HepG2 (cell line): ENCODE data around the gene SLC6A8. TPM values are rescaled to one million over a fixed set of nuclear protein-coding genes. Genes with fewer than 3 reads are reported as not detected.

Experiments used
- BCL6 ChIP-seq: IDR thresholded peaks from 2 replicates; pipeline ENCODE4 v1.6.1; 2016; ENCODE audit warnings: missing genetic modification reagents, missing compliant biosample characterization
- DZIP1 ChIP-seq: sonication (generic); formaldehyde crosslinking; IDR thresholded peaks from 2 replicates; pipeline ENCODE4 v1.5.0; 2020; ENCODE audit warnings: mild to moderate bottlenecking, missing genetic modification reagents
- GMEB1 ChIP-seq: sonication (generic); formaldehyde crosslinking; IDR thresholded peaks from 2 replicates; pipeline ENCODE4 v1.5.1; 2020; ENCODE audit warnings: missing genetic modification reagents, mild to moderate bottlenecking, borderline replicate concordance
- GMEB2 ChIP-seq: IDR thresholded peaks from 2 replicates; pipeline ENCODE4 v1.6.1; 2016; ENCODE audit warnings: missing biosample characterization, missing genetic modification reagents, low read depth
- JUND ChIP-seq: sonication (generic); formaldehyde crosslinking; IDR thresholded peaks from 2 replicates; pipeline ENCODE4 v1.8.0; 2022; ENCODE audit warnings: mild to moderate bottlenecking, missing genetic modification reagents
- KDM4B ChIP-seq: sonication (generic); formaldehyde crosslinking; IDR thresholded peaks from 2 replicates; pipeline ENCODE4 v1.4.0; 2020; ENCODE audit warnings: missing genetic modification reagents
- KDM5A ChIP-seq: fragments of 200-600 bp; sonication (generic); IDR thresholded peaks from 2 replicates; pipeline ENCODE4 v1.7.0; 2018; ENCODE audit warnings: antibody characterized with exemption, mild to moderate bottlenecking, low read length, borderline replicate concordance
- MBD4 ChIP-seq: IDR thresholded peaks from 2 replicates; pipeline ENCODE4 v1.6.1; 2012; ENCODE audit warnings: low read length, inconsistent platforms, borderline replicate concordance
- MED1 ChIP-seq: sonication (generic); formaldehyde crosslinking; IDR thresholded peaks from 2 replicates; pipeline ENCODE4 v1.4.0; 2020; ENCODE audit warnings: missing genetic modification reagents
- POGK ChIP-seq: sonication (generic); formaldehyde crosslinking; conservative IDR thresholded peaks from 2 replicates; pipeline ENCODE4 v1.8.0; 2022; ENCODE audit warnings: mild to moderate bottlenecking, moderate library complexity, missing genetic modification reagents
- SIN3A ChIP-seq: IDR thresholded peaks from 2 replicates; pipeline ENCODE4 v1.6.1; 2011; ENCODE audit warnings: low read depth, mild to moderate bottlenecking, control low read depth, low read length, borderline replicate concordance
- TEF ChIP-seq: sonication (generic); formaldehyde crosslinking; IDR thresholded peaks from 2 replicates; pipeline ENCODE4 v1.5.0; 2020; ENCODE audit warnings: missing genetic modification reagents
- THAP8 ChIP-seq: sonication (generic); formaldehyde crosslinking; IDR thresholded peaks from 2 replicates; pipeline ENCODE4 v1.5.1; 2020; ENCODE audit warnings: missing genetic modification reagents, mild to moderate bottlenecking, borderline replicate concordance
- ZBTB3 ChIP-seq: sonication (generic); formaldehyde crosslinking; IDR thresholded peaks from 2 replicates; pipeline ENCODE4 v1.4.0; 2020; ENCODE audit warnings: low read depth, mild to moderate bottlenecking, moderate library complexity, missing genetic modification reagents, borderline replicate concordance
- ZIK1 ChIP-seq: sonication (generic); formaldehyde crosslinking; IDR thresholded peaks from 2 replicates; pipeline ENCODE4 v1.5.0; 2020; ENCODE audit warnings: mild to moderate bottlenecking, low read depth, missing genetic modification reagents, borderline replicate concordance
- ZNF232 ChIP-seq: sonication (generic); formaldehyde crosslinking; IDR thresholded peaks from 2 replicates; pipeline ENCODE4 v1.4.0; 2020; ENCODE audit warnings: missing genetic modification reagents, borderline replicate concordance
- ZNF501 ChIP-seq: sonication (generic); formaldehyde crosslinking; IDR thresholded peaks from 2 replicates; pipeline ENCODE4 v1.5.1; 2020; ENCODE audit warnings: mild to moderate bottlenecking, moderate library complexity, missing genetic modification reagents
- ZNF639 ChIP-seq: conservative IDR thresholded peaks from 2 replicates; pipeline ENCODE4 v1.6.1; 2018; ENCODE audit warnings: missing genetic modification reagents
- ZNF772 ChIP-seq: sonication (generic); formaldehyde crosslinking; IDR thresholded peaks from 2 replicates; pipeline ENCODE4 v1.5.0; 2020; ENCODE audit warnings: mild to moderate bottlenecking, missing genetic modification reagents
- polyA plus RNA-seq, 8 experiments: library from polyadenylated mRNA; depleted of rRNA in 3 of 8; stranded (reverse) in 7 of 8; unstranded in 1 of 8; fragments of >200 nt; fragmentation: Illumina TruSeq in 4 of 8; extraction: Trizol in 4 of 8; gene quantifications; 2 replicates each; pipeline versions ENCODE4 v1.2.1 to v1.2.3, GENCODE V29; 2011 to 2016; ENCODE audit warnings: low read depth in 4 of 8, missing spikeins in 1 of 8, mixed read lengths in 1 of 8; ENCODE audit not compliant: insufficient read depth in 1 of 8
- total RNA-seq, 5 experiments: library from RNA; depleted of rRNA; stranded (reverse); fragments of >200 nt; fragmentation: Illumina TruSeq; extraction: Trizol; gene quantifications; 2 replicates each; pipeline ENCODE4 v1.2.3, GENCODE V29; 2016; ENCODE audit warnings: low read depth in 1 of 5

SLC6A8 gene
- total and polyA plus RNA-seq, 2 of the 13 experiments (the other 11 are each of a cell fraction or from before 2014, with no cell fraction given), result 13.9 to 176 TPM

- no peak for TF ChIP-seq TEF
- TF ChIP-seq ZNF232 (CRISPR knock-in tag), result no peak
- TF ChIP-seq JUND (CRISPR knock-in tag), result no peak
- no peak for TF ChIP-seq THAP8 (CRISPR knock-in tag)
- 0 out of 2 replicates have a peak, but pooled peaks have one; percentile 23 for TF ChIP-seq ZNF639 (CRISPR knock-in tag)
- TF ChIP-seq ZNF501 (CRISPR knock-in tag), result 0 out of 2 replicates have a peak, but pooled peaks have one; percentile 17
- no peak for TF ChIP-seq DZIP1 (CRISPR knock-in tag)
- no peak for TF ChIP-seq KDM4B (CRISPR knock-in tag)
- no peak for TF ChIP-seq ZIK1 (CRISPR knock-in tag)
- TF ChIP-seq SIN3A, result no peak
- no peak for TF ChIP-seq ZBTB3 (CRISPR knock-in tag)
- TF ChIP-seq GMEB1 (CRISPR knock-in tag), result no peak
- no peak for TF ChIP-seq KDM5A
- peak; percentile 7; the same call in 1 of the 2 replicates for TF ChIP-seq BCL6 (CRISPR knock-in tag)
- TF ChIP-seq ZNF772 (CRISPR knock-in tag), result no peak
- TF ChIP-seq MED1 (CRISPR knock-in tag), result peak; percentile 20; the same call in 1 of the 2 replicates
- no peak for TF ChIP-seq GMEB2 (CRISPR knock-in tag)
- TF ChIP-seq MBD4, result no peak
- no peak for TF ChIP-seq POGK (CRISPR knock-in tag)
These were observed 36.1 kb upstream of the SLC6A8 start (continued) for GRCh38 chrX:153651540-153652079.
